Stimulated activated CD4-positive, alpha-beta T cell treated with anti-CD3 and anti-CD28 coated beads, Interleukin-1b, Interleukin-23, amount 100 ng/mL, for 24 hours (primary cell): ENCODE results near the gene MYORG.

ENCODE experiments used
- DNase-seq, 4 experiments: peaks; one replicate each; pipeline ENCODE4 v3.0.0-alpha.2; 2020; ENCODE audit warnings: low read depth in 4 of 4, low spot score in 1 of 4

Gene MYORG

DNA sequence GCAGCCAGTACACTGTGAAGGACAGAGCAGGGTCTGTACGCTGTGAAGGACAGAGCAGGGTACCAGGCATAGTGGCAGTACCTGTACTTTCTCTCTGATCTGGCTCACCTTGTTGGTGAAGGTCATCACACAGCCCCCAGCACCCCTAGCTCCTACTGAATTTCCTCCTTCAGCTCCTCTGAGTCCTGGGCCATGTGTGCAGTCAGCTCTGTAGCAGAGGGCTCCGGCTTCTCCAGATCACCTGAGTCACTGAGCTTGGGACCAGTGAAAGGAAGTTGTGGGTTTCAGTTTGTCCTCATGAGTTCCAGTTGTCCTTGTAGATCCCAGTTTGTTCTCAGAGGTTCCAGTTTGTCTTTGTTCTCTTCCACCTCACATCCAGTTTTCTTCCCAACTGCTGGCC is 41.8 kb downstream of the MYORG start:
- DNase-seq: no peak

DNA sequence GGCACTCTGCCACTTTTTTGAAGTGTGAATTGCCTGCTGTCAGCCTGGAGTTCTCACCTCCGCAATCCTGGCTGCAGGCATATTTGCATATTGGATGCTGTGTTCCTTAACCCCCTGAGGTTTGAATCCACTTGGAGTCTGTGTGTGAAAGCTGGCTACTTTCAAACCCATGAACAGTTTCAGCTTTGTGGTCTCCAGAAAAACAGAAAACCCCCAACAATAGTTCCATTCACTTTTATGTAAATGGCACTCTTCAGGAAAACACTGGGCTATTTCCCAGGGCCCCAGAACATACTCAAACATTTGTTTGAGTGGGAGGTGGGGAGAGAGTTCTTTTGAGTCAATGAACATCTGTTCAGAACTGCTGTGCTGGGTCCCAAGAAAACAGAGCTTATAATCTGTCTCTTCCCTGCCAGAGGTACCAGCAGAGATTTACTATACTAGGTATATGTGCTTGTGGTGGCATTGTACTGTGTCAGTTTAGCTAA is 42.3 kb downstream of the MYORG start:
- DNase-seq: no peak

DNA sequence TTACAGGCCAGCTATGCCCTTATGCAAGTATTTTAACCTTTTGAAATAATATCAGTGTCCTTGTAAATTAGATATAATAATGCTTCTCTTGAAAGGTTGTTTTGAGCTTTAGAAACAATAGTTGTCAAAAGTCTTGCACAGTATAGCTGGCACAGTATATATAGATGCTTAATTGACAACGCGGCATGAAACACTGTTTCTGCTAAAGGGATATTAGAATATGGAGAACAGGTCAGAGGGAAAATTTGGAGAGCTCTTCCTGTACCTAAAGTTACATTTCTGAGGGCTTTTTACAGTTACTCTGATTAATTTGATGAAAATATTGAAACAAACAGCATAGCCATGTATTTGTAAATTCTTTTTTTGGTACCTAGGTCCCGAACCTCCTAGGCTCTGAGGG is 42.9 kb downstream of the MYORG start:
- DNase-seq: no peak

DNA sequence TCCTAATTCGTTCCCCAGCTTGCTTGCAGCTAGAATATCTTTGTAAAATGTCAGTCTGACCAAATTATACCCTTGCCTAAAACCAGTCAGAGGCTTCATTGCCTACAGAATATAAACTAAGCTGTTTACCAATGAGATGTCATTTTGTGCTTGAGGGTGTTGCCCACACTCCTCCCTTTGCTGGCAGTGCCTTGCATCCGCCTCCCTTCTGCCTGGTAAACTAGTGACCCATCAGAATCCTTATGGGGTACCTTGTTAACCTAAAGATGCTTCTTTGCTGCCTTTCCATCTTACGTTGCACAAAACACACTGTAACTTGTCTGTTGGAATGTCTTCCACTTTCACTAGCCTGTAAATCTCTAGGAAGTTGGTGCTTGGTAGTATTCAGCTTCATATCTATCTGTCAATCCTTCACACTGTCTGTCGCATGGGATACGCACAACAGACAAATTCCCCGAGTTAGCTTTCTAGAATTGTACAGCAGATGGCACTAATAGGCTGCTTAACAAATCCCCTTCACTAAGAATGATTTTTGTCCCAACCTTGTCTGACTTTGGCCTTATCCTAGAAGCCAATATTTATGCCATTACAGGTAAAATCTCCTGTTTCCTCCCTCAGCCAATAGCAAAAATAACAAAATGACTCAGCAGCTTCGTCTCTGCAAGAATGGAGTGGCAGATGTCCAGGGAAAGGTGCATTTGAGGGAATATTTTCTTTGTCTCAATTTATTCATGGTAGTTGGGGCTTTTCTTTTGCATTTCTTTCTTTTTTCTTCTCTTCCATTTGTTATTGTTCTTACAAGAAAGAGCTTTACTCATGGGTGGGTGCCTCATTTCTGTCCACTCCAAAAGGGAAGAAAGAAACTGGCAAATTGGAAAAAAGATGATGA is 44.4 kb downstream of the MYORG start:
- DNase-seq: no peak

DNA sequence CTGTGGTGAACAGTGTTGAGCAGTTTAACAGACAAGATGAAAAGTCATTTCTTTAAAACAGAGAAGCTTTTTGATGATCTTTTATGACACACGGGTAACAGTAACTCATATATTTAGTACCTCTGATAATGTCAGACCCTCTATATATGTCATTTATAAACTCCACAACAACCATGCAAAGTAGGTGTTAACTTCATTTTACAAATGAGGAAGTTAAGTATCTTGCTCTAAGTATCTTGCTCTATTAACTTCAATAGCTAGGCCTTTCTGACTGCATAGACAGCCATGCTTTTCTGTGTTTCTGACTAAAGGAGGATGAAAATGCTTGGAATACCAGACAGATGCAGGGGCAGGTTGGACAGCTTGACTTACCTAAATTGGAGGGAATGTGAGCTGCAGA is 45.5 kb downstream of the MYORG start:
- DNase-seq: no peak

DNA sequence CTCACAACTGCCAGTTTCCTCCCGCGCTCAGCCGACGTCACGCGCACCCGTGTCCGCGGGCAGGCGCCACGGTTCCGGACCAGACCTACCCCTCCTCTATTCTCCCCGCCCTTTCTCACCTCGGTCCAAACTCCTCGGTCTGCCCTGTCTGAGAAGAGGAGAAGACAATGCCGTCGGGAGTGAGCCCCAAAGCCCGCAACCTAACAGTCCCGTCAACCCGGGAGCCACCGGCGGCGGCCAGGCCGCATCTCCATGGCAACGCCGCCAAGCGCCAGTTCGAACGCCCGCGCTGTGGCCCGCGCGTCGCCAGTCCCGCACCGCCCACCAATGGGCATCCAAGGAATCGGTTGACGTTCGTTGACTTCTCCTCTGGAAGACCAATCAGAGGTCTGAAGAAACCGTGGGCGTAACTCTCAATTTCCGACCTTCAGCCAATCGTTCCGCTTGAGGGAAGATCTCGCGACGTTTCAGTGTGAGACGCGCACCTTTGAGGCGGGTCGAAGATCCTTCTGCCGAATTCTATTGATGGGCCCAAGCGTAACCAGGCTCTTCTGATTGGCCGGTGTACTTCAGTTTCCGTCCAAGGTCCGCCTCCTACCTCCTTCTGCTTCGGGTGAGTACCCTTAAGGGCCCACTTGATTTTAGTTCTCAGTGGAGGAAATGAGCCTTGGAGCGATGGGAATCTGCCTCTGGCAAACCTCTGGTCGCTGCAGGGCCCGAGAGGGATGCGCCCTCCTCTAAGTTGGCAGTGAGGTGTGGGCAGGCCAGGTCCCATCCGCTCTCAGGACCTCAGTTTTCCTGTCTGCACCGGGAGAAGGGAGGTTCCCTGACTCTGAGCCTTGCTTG is 47.5 kb downstream of the MYORG start, which contains the start of the genes KIF24 and NUDT2:
KIF24 (minus strand) TSS at position 282 of the 846 bp plus-strand sequence. CDS start 17,922 bp downstream, outside the sequence.
NUDT2 (plus strand) TSS at position 583 of the 846 bp plus-strand sequence. CDS start 9,471 bp downstream, outside the sequence.
- peak; percentile 84 to 92 (median 90) for DNase-seq

DNA sequence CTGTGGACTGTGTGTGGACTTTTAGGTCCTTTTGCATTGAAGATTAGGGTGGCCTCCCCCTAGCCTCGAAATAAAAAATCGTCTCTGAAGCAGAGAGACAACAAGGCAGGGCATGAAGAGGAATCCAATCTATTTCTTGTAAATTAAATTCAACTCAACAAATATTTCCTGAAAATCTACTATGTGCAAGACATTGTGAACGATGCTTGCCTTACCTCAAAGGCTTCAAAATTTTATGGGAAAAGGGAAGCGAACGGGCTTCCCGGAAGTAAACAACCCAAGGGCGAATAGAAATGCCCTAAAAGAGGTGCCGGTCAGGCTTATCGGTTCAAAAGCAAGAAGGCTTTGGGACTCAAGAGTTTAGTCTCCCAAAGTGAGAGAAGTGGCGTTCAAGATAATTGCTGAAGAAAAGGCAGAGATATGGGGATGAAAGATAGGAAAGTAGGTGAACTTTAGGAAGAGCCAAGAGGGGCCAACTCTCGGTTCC is 48.2 kb downstream of the MYORG start:
- no peak for DNase-seq

DNA sequence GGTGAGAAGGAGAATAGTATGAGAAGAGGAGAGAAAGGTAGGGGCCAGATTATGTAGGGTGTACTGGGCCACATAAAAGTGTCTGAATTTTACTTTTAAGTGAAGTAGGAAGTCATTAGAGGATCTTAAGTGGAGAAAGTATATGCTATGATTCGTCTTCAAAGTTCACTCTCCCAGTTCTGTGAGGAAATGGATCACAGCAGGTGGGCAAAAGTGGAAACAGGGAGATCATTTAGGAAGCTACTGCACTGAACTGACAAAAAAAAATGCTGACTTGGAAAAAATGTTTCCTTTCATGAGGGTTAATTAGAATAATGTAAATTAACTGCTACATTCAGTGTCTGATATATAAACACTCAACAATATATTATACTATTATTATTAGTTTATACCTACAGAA is 50.0 kb downstream of the MYORG start:
- no peak for DNase-seq

DNA sequence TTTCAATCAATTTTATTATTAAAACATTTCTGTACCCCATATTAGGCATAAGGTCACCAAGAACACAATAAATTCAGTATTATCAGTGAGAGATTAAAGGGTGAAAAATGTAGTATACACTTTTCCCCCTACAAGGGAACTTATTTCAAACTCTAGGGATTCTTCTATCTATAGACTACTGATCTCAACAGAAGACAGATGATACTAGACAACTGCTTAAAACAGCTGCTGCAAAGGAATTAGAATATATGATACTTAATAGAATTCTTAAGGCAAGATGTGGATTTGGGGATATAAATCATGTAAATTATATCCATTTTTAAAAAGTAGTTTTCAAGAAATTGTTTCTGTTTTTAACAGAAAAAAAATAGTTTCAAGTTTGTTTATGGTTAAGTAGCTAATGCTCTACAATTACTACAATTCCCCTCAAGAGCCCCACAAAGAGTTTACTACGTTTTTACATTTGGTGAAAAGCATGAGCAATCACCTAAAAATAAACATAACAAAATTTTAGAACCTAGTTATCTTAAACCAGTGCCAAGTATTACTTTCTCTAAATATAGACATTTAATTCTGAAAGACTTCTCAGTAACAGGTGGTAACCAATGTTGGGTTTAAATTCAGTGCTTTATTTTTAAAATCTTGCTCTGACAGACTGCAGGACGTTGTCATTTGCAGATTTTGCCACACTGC is 53.7 kb downstream of the MYORG start:
- DNase-seq: no peak

DNA sequence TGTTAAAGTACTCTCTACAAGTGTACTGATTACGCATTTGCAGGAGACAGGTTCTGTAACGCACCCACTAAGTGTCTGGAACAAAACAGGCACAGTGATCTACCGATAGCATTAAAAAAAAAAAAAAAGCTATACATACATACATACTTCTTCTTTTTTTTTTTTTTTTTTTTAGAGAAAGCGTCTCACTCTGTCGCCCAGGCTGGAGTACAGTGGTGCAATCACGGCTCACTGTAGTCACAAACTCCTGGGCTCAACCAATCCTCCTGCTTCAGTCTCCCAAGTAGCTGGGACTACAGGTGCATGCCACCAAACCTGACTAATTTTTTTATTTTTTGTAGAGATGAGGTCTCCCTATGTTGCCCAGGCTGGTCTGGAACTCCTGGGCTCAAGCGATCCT is 55.2 kb downstream of the MYORG start:
- no peak for DNase-seq

DNA sequence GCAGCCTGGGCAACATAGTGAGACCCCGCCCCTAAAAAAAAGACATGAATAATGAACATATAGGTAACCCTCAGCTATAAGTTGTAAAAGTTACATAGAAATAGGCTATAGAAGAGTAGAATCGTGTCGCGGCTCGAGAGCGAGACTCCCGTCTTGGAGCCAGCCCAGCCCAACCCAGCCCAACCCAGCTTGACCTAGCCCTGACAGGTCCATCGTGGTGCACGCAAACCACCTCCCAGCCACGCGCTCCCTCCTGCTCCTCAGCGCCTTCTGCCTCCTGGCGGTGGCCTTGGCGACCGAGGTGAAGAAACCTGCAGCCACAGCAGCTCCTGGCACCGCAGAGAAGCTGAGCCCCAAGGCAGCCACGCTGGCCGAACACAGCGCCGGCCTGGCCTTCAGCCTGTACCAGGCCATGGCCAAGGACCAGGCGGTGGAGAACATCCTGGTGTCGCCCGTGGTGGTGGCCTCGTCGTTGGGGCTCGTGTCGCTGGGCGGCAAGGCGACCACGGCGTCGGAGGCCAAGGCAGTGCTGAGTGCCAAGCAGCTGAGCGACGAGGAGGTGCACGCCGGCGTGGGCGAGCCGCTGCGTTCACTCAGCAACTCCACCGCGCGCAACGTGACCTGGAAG is 58.4 kb downstream of the MYORG start:
- no peak for DNase-seq

DNA sequence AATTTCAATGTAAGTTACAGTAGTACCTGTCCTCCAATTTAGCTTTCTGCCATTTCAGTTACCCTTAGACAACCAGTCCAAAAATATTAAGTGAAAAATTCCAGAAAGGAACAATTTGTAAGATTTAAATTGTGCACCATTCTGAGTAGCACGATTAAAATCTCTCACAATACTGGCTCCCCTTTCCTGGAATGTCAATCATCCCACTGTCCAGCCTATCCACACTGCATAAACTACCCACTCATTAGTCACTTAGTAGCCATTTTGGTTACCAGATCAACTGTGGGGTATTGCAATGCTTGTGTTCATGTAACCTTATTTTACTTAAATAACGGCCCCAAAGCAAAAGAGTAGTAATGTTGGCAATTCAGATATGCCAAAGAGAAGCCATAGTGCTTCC is 59.3 kb downstream of the MYORG start:
- no peak for DNase-seq
